ENCODE data around the gene WDR26. TPM values are rescaled to one million over a fixed set of nuclear protein-coding genes. Genes with fewer than 3 reads are reported as not detected.
A peak's percentile ranks its signal among the peaks of the same experiment; 100 is the strongest.

WDR26 gene
- total RNA-seq, 1 experiment from 2014 or later, result 156 TPM

GRCh38 chr1:224458296-224458695 lies 23.7 kb upstream of the WDR26 start:
- no TSS peak for BruUV-seq (replicated peaks)
- H3K4me1 Mint-ChIP-seq (ENCODE audit: insufficient read depth, unreplicated experiment), result peaks cover 37% of the 10 kb centered on the region
- no peak for DNase-seq (ENCODE audit: unreplicated experiment)
- H3K9me3 Mint-ChIP-seq (ENCODE audit: unreplicated experiment), result no peaks in the 10 kb centered on the region
- ChIA-PET POLR2A (interaction anchor here (0.5 to 15.2 kb wide), 21 partner anchors 8 to 830 kb away, joined by 3 to 800 read pairs (median 7); partner anchors contain the start of genes CNIH4, NVL and WDR26), CTCF (interaction anchor here (0.5 to 16.4 kb wide), 37 partner anchors 8 to 1718 kb away, joined by 3 to 418 read pairs (median 12); partner anchors contain the start of gene WDR26)
- no peak for TF ChIP-seq CTCF (IDR thresholded peaks at IDR 0.05; ENCODE audit: unreplicated experiment)
- intact Hi-C loops (cut with micrococcal nuclease), result loop anchor here (5.0 kb wide), 1 partner anchor 71 kb away; no protein-coding TSS in a partner anchor
- no peaks in the 10 kb centered on the region for H3K27me3 Mint-ChIP-seq (ENCODE audit: insufficient read depth, unreplicated experiment)
- no peak overlapping the region for H3K4me3 Mint-ChIP-seq (ENCODE audit: unreplicated experiment)
- H3K36me3 Mint-ChIP-seq (ENCODE audit: insufficient read depth, unreplicated experiment), result no peaks in the 10 kb centered on the region
- H3K27ac Mint-ChIP-seq (ENCODE audit: low read depth, unreplicated experiment), result no peak overlapping the region

- POLR2A ChIA-PET, result interaction anchor here (0.7 to 15.2 kb wide), 30 partner anchors 9 to 472 kb away, joined by 3 to 800 read pairs (median 4); partner anchors contain the start of genes CNIH4, NVL and WDR26
- peak overlapping the region; percentile 63 for H3K27ac Mint-ChIP-seq (ENCODE audit: low read depth, unreplicated experiment)
Measured at GRCh38 chr1:224457782-224458144, 23.2 kb upstream of the WDR26 start.

GRCh38 chr1:224456637-224456953 lies 22.0 kb upstream of the WDR26 start:
- Mint-ChIP-seq H3K36me3 (ENCODE audit: insufficient read depth, unreplicated experiment) (peaks cover 6% of the 10 kb centered on the region), H3K27ac (ENCODE audit: low read depth, unreplicated experiment) (peak overlapping the region; percentile 63), H3K4me3 (ENCODE audit: unreplicated experiment) (peak overlapping the region; percentile 1), H3K27me3 (ENCODE audit: insufficient read depth, unreplicated experiment) (no peaks in the 10 kb centered on the region), H3K4me1 (ENCODE audit: insufficient read depth, unreplicated experiment) (peaks cover 37% of the 10 kb centered on the region), H3K9me3 (ENCODE audit: unreplicated experiment) (no peaks in the 10 kb centered on the region)
- BruUV-seq (replicated peaks), result no TSS peak
- DNase-seq (ENCODE audit: unreplicated experiment), result no peak
- intact Hi-C loops (cut with micrococcal nuclease), result loop anchor here (2.0 to 5.0 kb wide), 2 partner anchors 48 to 69 kb away; no protein-coding TSS in a partner anchor
- TF ChIP-seq CTCF (IDR thresholded peaks at IDR 0.05; ENCODE audit: unreplicated experiment), result no peak
- ChIA-PET POLR2A (interaction anchor here (0.6 to 15.2 kb wide), 25 partner anchors 10 to 474 kb away, joined by 3 to 800 read pairs (median 6); partner anchors contain the start of genes CNIH4, FBXO28, NVL and WDR26), CTCF (interaction anchor here (0.6 to 16.4 kb wide), 39 partner anchors 9 to 1703 kb away, joined by 3 to 418 read pairs (median 12); partner anchors contain the start of genes DEGS1 and WDR26)

More at GRCh38 chr1:224457782-224458144, 23.2 kb upstream of the WDR26 start:
- no peak for DNase-seq (ENCODE audit: unreplicated experiment)
- no peaks in the 10 kb centered on the region for H3K27me3 Mint-ChIP-seq (ENCODE audit: insufficient read depth, unreplicated experiment)
- no TSS peak for BruUV-seq (replicated peaks)
- no peaks in the 10 kb centered on the region for H3K36me3 Mint-ChIP-seq (ENCODE audit: insufficient read depth, unreplicated experiment)
- H3K4me1 Mint-ChIP-seq (ENCODE audit: insufficient read depth, unreplicated experiment), result peaks cover 37% of the 10 kb centered on the region
- H3K4me3 Mint-ChIP-seq (ENCODE audit: unreplicated experiment), result peak overlapping the region; percentile 13
- intact Hi-C loops (cut with micrococcal nuclease), result loop anchor here (1.0 to 5.0 kb wide), 7 partner anchors 22 to 341 kb away; no protein-coding TSS in a partner anchor
- no peak for TF ChIP-seq CTCF (IDR thresholded peaks at IDR 0.05; ENCODE audit: unreplicated experiment)
- H3K9me3 Mint-ChIP-seq (ENCODE audit: unreplicated experiment), result no peaks in the 10 kb centered on the region
- CTCF ChIA-PET, result interaction anchor here (0.5 to 16.4 kb wide), 53 partner anchors 9 to 1718 kb away, joined by 3 to 418 read pairs (median 8); partner anchors contain the start of gene WDR26

- no peaks in the 10 kb centered on the region for H3K27me3 Mint-ChIP-seq (ENCODE audit: insufficient read depth, unreplicated experiment)
- ChIA-PET POLR2A (interaction anchor here (0.6 to 15.2 kb wide), 20 partner anchors 9 to 1195 kb away, joined by 3 to 800 read pairs (median 4); partner anchors contain the start of genes NVL and WDR26), CTCF (interaction anchor here (0.9 to 16.4 kb wide), 6 partner anchors 13 to 337 kb away, joined by 3 to 418 read pairs (median 4); partner anchors contain the start of gene WDR26)
- H3K4me1 Mint-ChIP-seq (ENCODE audit: insufficient read depth, unreplicated experiment), result peaks cover 51% of the 10 kb centered on the region
- peak overlapping the region; percentile 68 for H3K27ac Mint-ChIP-seq (ENCODE audit: low read depth, unreplicated experiment)
- DNase-seq (ENCODE audit: unreplicated experiment), result peak; percentile 95
- peak overlapping the region; percentile 46 for H3K4me3 Mint-ChIP-seq (ENCODE audit: unreplicated experiment)
- intact Hi-C loops (cut with micrococcal nuclease), result loop anchor here (5.0 kb wide), 1 partner anchor 67 kb away; no protein-coding TSS in a partner anchor
- BruUV-seq (replicated peaks), result no TSS peak
- TF ChIP-seq CTCF (IDR thresholded peaks at IDR 0.05; ENCODE audit: unreplicated experiment), result no peak
- H3K36me3 Mint-ChIP-seq (ENCODE audit: insufficient read depth, unreplicated experiment), result peaks cover 6% of the 10 kb centered on the region
- H3K9me3 Mint-ChIP-seq (ENCODE audit: unreplicated experiment), result no peaks in the 10 kb centered on the region
Measured at GRCh38 chr1:224454402-224455055, 19.9 kb upstream of the WDR26 start.

Measured in MCF 10A (cell line).